SK-N-SH (cell line): ENCODE data around the gene STX1B. TPM values are rescaled to one million over a fixed set of nuclear protein-coding genes. Genes with fewer than 3 reads are reported as not detected.

Experiments
- CTCF ChIA-PET: fragments of 300-600, 350-600 bp; formaldehyde crosslinking; extraction: SDS; loops from one replicate; lab custom pipeline; 2021; lab: Yijun Ruan, JAX
- POLR2A ChIA-PET: fragments of 350-600 bp; sonication (Branson Sonifier 250); formaldehyde crosslinking; extraction: SDS; loops from one replicate; lab custom pipeline; 2020; ENCODE audit warnings: antibody characterized with exemption, inconsistent platforms; lab: Yijun Ruan, JAX
- DNase-seq: peaks from one replicate; pipeline ENCODE4 v3.0.0; 2012
- H2AFZ ChIP-seq: fragments of 200-600 bp; sonication (generic); 2 replicates; pipeline ENCODE4 v1.8.1; 2016; ENCODE audit warnings: antibody characterized with exemption, mild to moderate bottlenecking, low read depth
- H3F3A ChIP-seq: fragments of 200-600 bp; sonication (generic); replicated peaks from 2 replicates; pipeline ENCODE3; 2016; ENCODE audit warnings: antibody characterized with exemption, mild to moderate bottlenecking; ENCODE audit not compliant: insufficient read depth
- H3K27ac ChIP-seq, 2 experiments: fragments of 200-500 bp in 1 of 2; fragments of 200-600 bp in 1 of 2; sonication (Bioruptor generic) in 1 of 2; sonication (generic), shearing (Covaris generic) in 1 of 2; 2 replicates each; pipeline versions ENCODE4 v1.5.1 to v1.6.1; 2014 to 2016; ENCODE audit warnings: low read depth in 2 of 2, inconsistent platforms in 1 of 2, low read length in 1 of 2, mild to moderate bottlenecking in 1 of 2, mixed read lengths in 1 of 2
- H3K27me3 ChIP-seq: fragments of 200-600 bp; sonication (generic), shearing (Covaris generic); 2 replicates; pipeline ENCODE4 v1.6.1; 2016; ENCODE audit warnings: mixed run types; ENCODE audit not compliant: insufficient read depth
- H3K36me3 ChIP-seq, 2 experiments: fragments of 200-500 bp in 1 of 2; fragments of 200-600 bp in 1 of 2; sonication (Bioruptor generic) in 1 of 2; sonication (generic) in 1 of 2; replicated peaks in 1 of 2; 2 replicates each; pipeline versions ENCODE3 to v1.5.1; 2014 to 2016; ENCODE audit warnings: low read length in 1 of 2, mild to moderate bottlenecking in 1 of 2; ENCODE audit not compliant: insufficient read depth in 2 of 2, control insufficient read depth in 1 of 2
- H3K4me1 ChIP-seq, 2 experiments: fragments of 200-500 bp in 1 of 2; fragments of 200-600 bp in 1 of 2; sonication (Bioruptor generic) in 1 of 2; sonication (generic), shearing (Covaris generic) in 1 of 2; 2 replicates each; pipeline versions ENCODE4 v1.5.1 to v1.6.1; 2014 to 2016; ENCODE audit warnings: low read depth in 1 of 2, low read length in 1 of 2, mixed run types in 1 of 2; ENCODE audit not compliant: insufficient read depth in 2 of 2, control insufficient read depth in 1 of 2
- H3K4me2 ChIP-seq: fragments of 200-600 bp; sonication (generic), shearing (Covaris generic); 2 replicates; pipeline ENCODE4 v1.6.1; 2017; ENCODE audit warnings: mixed run types
- H3K4me3 ChIP-seq, 2 experiments: fragments of 200-500 bp in 1 of 2; fragments of 200-600 bp in 1 of 2; sonication (Bioruptor generic) in 1 of 2; sonication (generic), shearing (Covaris generic) in 1 of 2; 2 replicates each; pipeline versions ENCODE4 v1.5.1 to v1.8.1; 2014 to 2016; ENCODE audit warnings: low read depth in 2 of 2, inconsistent platforms in 1 of 2, low read length in 1 of 2, mild to moderate bottlenecking in 1 of 2, mixed read lengths in 1 of 2, moderate library complexity in 1 of 2
- H3K79me2 ChIP-seq: fragments of 200-600 bp; sonication (generic); 2 replicates; pipeline ENCODE4 v1.8.1; 2017; ENCODE audit warnings: mild to moderate bottlenecking; ENCODE audit not compliant: insufficient read depth
- H3K9ac ChIP-seq: fragments of 200-600 bp; sonication (generic); 2 replicates; pipeline ENCODE4 v1.6.1; 2017; ENCODE audit warnings: mixed run types
- H3K9me2 ChIP-seq: fragments of 200-600 bp; sonication (generic); 2 replicates; pipeline ENCODE4 v1.6.1; 2017; ENCODE audit warnings: mixed run types
- H3K9me3 ChIP-seq: fragments of 200-600 bp; sonication (generic); 2 replicates; pipeline ENCODE4 v1.6.1; 2017; ENCODE audit warnings: mixed run types, mild to moderate bottlenecking, moderate library complexity
- H4K20me1 ChIP-seq: fragments of 200-600 bp; sonication (generic); 2 replicates; pipeline ENCODE4 v1.6.1; 2017; ENCODE audit warnings: mild to moderate bottlenecking, mixed run types; ENCODE audit not compliant: insufficient read depth
- CHD2 ChIP-seq: fragments of 150-350 bp; IDR thresholded peaks from 2 replicates; pipeline ENCODE4 v1.6.1; 2018; ENCODE audit warnings: low read length; ENCODE audit not compliant: partially characterized antibody
- EZH2phosphoT487 ChIP-seq: fragments of 200-600 bp; sonication (generic); IDR thresholded peaks from 2 replicates; pipeline ENCODE4 v1.6.1; 2017; ENCODE audit warnings: low read depth, mixed run types, mild to moderate bottlenecking, antibody characterized with exemption, moderate library complexity, borderline replicate concordance
- FOXJ3 ChIP-seq: sonication (generic); formaldehyde crosslinking; IDR thresholded peaks from 2 replicates; pipeline ENCODE4 v1.5.1; 2020; ENCODE audit warnings: mild to moderate bottlenecking, missing genetic modification reagents
- GABPA ChIP-seq: IDR thresholded peaks from 2 replicates; pipeline ENCODE4 v1.4.0; 2012; ENCODE audit warnings: low read depth, mild to moderate bottlenecking
- MAX ChIP-seq: IDR thresholded peaks from 2 replicates; pipeline ENCODE4 v1.4.0; 2012; ENCODE audit warnings: low read depth
- MEF2A ChIP-seq: IDR thresholded peaks from 2 replicates; pipeline ENCODE4 v1.4.0; 2012; ENCODE audit warnings: low read depth, borderline replicate concordance
- MXI1 ChIP-seq: IDR thresholded peaks from 2 replicates; pipeline ENCODE4 v1.6.1; 2012; ENCODE audit warnings: mild to moderate bottlenecking, low read depth, low read length, improper control_type of control experiment
- NFIC ChIP-seq: IDR thresholded peaks from 2 replicates; pipeline ENCODE4 v1.4.0; 2012; ENCODE audit warnings: borderline replicate concordance
- NRF1 ChIP-seq: IDR thresholded peaks from 2 replicates; pipeline ENCODE4 v1.6.1; 2012; ENCODE audit warnings: low read depth, mild to moderate bottlenecking, low read length
- PBX3 ChIP-seq: IDR thresholded peaks from 2 replicates; pipeline ENCODE4; 2012
- POLR2AphosphoS5 ChIP-seq: IDR thresholded peaks from 2 replicates; pipeline ENCODE4 v1.6.1; 2012; ENCODE audit warnings: low read depth, low read length
- RFX5 ChIP-seq: IDR thresholded peaks from 2 replicates; pipeline ENCODE4 v1.6.1; 2012; ENCODE audit warnings: mild to moderate bottlenecking, improper control_type of control experiment, low read length
- SIN3A ChIP-seq: IDR thresholded peaks from 2 replicates; pipeline ENCODE4 v1.6.1; 2012; ENCODE audit warnings: low read depth, mild to moderate bottlenecking, low read length, moderate library complexity, borderline replicate concordance
- SMC3 ChIP-seq: IDR thresholded peaks from 2 replicates; pipeline ENCODE4 v1.6.1; 2012; ENCODE audit warnings: low read depth, low read length, improper control_type of control experiment
- TAF1 ChIP-seq: IDR thresholded peaks from 2 replicates; pipeline ENCODE4 v1.6.1; 2012; ENCODE audit warnings: low read depth, mild to moderate bottlenecking, low read length, moderate library complexity, borderline replicate concordance
- TCF12 ChIP-seq: IDR thresholded peaks from 2 replicates; pipeline ENCODE4 v1.4.0; 2012
- USF2 ChIP-seq: fragments of 150-350 bp; IDR thresholded peaks from 2 replicates; pipeline ENCODE4 v1.6.1; 2017; ENCODE audit warnings: antibody characterized with exemption, low read length, low read depth, borderline replicate concordance
- ZBTB33 ChIP-seq: IDR thresholded peaks from 2 replicates; pipeline ENCODE4 v1.4.0; 2012; ENCODE audit warnings: low read depth, borderline replicate concordance
- WGBS: methylation state at CpG from one replicate; pipeline ENCODE4 v1.1.6; 2017; ENCODE audit warnings: low lambda C conversion rate; 5-methylcytosine and 5-hydroxymethylcytosine counted together
- polyA plus RNA-seq, 3 experiments: library from polyadenylated mRNA; depleted of rRNA; stranded (reverse); fragments of >200 nt; gene quantifications; 2 replicates each; pipeline ENCODE4 v1.2.3, GENCODE V29; 2012

The STX1B gene
- polyA plus RNA-seq, 1 of the 3 experiments (the other 2 are of a cell fraction) = 21.2 TPM

- Histone ChIP-seq H4K20me1 (peaks cover 7% of the 10 kb centered on the region), H3K4me3 (no peak overlapping the region), H3K27me3 (no peaks in the 10 kb centered on the region), H3K79me2 (peaks cover 19% of the 10 kb centered on the region), H2AFZ (no peak overlapping the region), H3K27ac (no peak overlapping the region), H3K9ac (no peak overlapping the region), H3K4me1 (peaks cover 9 to 10% of the 10 kb centered on the region in 2 experiments; a peak in 2 of 4 replicates), H3K9me3 (no peaks in the 10 kb centered on the region), H3K36me3 (peaks cover 27 to 45% of the 10 kb centered on the region in 2 experiments), H3F3A (peaks cover 8% of the 10 kb centered on the region), H3K4me2 (no peak overlapping the region), H3K9me2 (no peaks in the 10 kb centered on the region)
- DNase-seq = no peak
- ChIA-PET POLR2A (no interaction called here), CTCF (interaction anchor here (1.4 kb wide), 1 partner anchor 23 kb away, joined by 3 read pairs; no protein-coding TSS in a partner anchor)
- WGBS = 78% methylated on average over 2 of the region's 2 CpGs
- TF ChIP-seq PBX3 (no peak), POLR2AphosphoS5 (no peak), MAX (no peak), MXI1 (no peak), TCF12 (no peak), RFX5 (no peak), NFIC (no peak), ZBTB33 (no peak), TAF1 (no peak), CHD2 (no peak), SMC3 (no peak), MEF2A (no peak), NRF1 (no peak)
Observed at GRCh38 chr16:31036691-31037090, 26.3 kb upstream of the STX1B start.

GRCh38 chr16:31033709-31034492 is 23.5 kb upstream of the STX1B start:
- 8% methylated on average over 22 of the region's 47 CpGs for WGBS
- POLR2A ChIA-PET = interaction anchor here (0.6 to 1.5 kb wide), 4 partner anchors 39 to 147 kb away, joined by 3 to 5 read pairs (median 3); partner anchors contain the start of genes KAT8 and ZNF668
- Histone ChIP-seq H4K20me1 (peaks cover 7% of the 10 kb centered on the region), H3K9ac (peak overlapping the region; percentile 84), H3K9me3 (no peaks in the 10 kb centered on the region), H3K4me3 (peak overlapping the region; percentile 87 to 97), H2AFZ (peak overlapping the region; percentile 81; the same call in 1 of the 2 replicates), H3K79me2 (peaks cover 19% of the 10 kb centered on the region), H3K27ac (peak overlapping the region; percentile 59 to 64), H3K9me2 (no peaks in the 10 kb centered on the region), H3K27me3 (no peaks in the 10 kb centered on the region), H3K36me3 (peaks cover 16 to 31% of the 10 kb centered on the region in 2 experiments), H3K4me1 (peaks cover 9 to 10% of the 10 kb centered on the region in 2 experiments; a peak in 2 of 4 replicates), H3K4me2 (peak overlapping the region; percentile 77), H3F3A (peaks cover 8% of the 10 kb centered on the region)
- CTCF ChIA-PET = interaction anchor here (0.6 to 1.6 kb wide), 3 partner anchors 11 to 109 kb away, joined by 3 to 5 read pairs (median 4); partner anchors contain the start of gene HSD3B7
- peak; percentile 98 for DNase-seq
- peak; percentile 89 for TF ChIP-seq NRF1
- no peak for TF ChIP-seq ZBTB33
- TF ChIP-seq USF2 = no peak
- TF ChIP-seq FOXJ3 (CRISPR knock-in tag) = no peak
- no peak; the same call in 1 of the 2 replicates for TF ChIP-seq SIN3A
- peak; percentile 21; the same call in 1 of the 2 replicates for TF ChIP-seq GABPA
- TF ChIP-seq EZH2phosphoT487 = no peak
